ENCODE data around the gene MAL.

Gene MAL

GRCh38 chr2:95049961-95050360, 24.5 kb downstream of the MAL start:
- DNase-seq (ENCODE audit: low spot score): no peak

- DNase-seq (ENCODE audit: low spot score): no peak
Observed at GRCh38 chr2:95050385-95051300, 25.1 kb downstream of the MAL start.

- no peak for DNase-seq (ENCODE audit: low spot score)
Observed at GRCh38 chr2:95051626-95052025, 26.1 kb downstream of the MAL start.

- no peak for DNase-seq (ENCODE audit: low spot score)
Observed at GRCh38 chr2:95052307-95052706, 26.8 kb downstream of the MAL start.

- no peak for DNase-seq (ENCODE audit: low spot score)
Observed at GRCh38 chr2:95052804-95053479, 27.4 kb downstream of the MAL start.

GRCh38 chr2:95053543-95053942, 28.0 kb downstream of the MAL start:
- DNase-seq (ENCODE audit: low spot score): no peak

- no peak for DNase-seq (ENCODE audit: low spot score)
Observed at GRCh38 chr2:95054016-95054415, 28.5 kb downstream of the MAL start.

- no peak for DNase-seq (ENCODE audit: low spot score)
Observed at GRCh38 chr2:95055262-95055661, 29.8 kb downstream of the MAL start.

- no peak for DNase-seq (ENCODE audit: low spot score)
Observed at GRCh38 chr2:95056044-95056443, 30.5 kb downstream of the MAL start.

- DNase-seq (ENCODE audit: low spot score): no peak
Observed at GRCh38 chr2:95056461-95057459, 31.3 kb downstream of the MAL start.

GRCh38 chr2:95057535-95058370, 32.2 kb downstream of the MAL start:
- DNase-seq (ENCODE audit: low spot score): no peak

- no peak for DNase-seq (ENCODE audit: low spot score)
Observed at GRCh38 chr2:95058466-95058988, 33.0 kb downstream of the MAL start.

- no peak for DNase-seq (ENCODE audit: low spot score)
Observed at GRCh38 chr2:95058989-95059641, 33.6 kb downstream of the MAL start.

GRCh38 chr2:95059656-95060370, 34.3 kb downstream of the MAL start:
- no peak for DNase-seq (ENCODE audit: low spot score)

- DNase-seq (ENCODE audit: low spot score): no peak
Observed at GRCh38 chr2:95060446-95061118, 35.1 kb downstream of the MAL start.

- DNase-seq (ENCODE audit: low spot score): no peak
Observed at GRCh38 chr2:95061119-95061512, 35.6 kb downstream of the MAL start.

- DNase-seq (ENCODE audit: low spot score): no peak
Observed at GRCh38 chr2:95061601-95062183, 36.2 kb downstream of the MAL start.

- DNase-seq (ENCODE audit: low spot score): no peak
Observed at GRCh38 chr2:95062242-95063085, 37.0 kb downstream of the MAL start.

Data from AG20443 (cell line).